A549 (cell line): ENCODE measurements around the gene USP9X. TPM values are rescaled to one million over a fixed set of nuclear protein-coding genes. Genes with fewer than 3 reads are reported as not detected.

ENCODE experiments used
- ATAC-seq, 2 experiments: fragments of 200-7000 bp in 1 of 2; fragments of >200 bp in 1 of 2; cut with Nextera tagmentation in 1 of 2; cut with Tn5 transposase in 1 of 2; 3 replicates each; pipeline versions ENCODE4 v1.8.0 to v1.9.1; 2018 to 2020; ENCODE audit warnings: mild to moderate bottlenecking in 1 of 2, moderate library complexity in 1 of 2
- CTCF ChIA-PET: fragments of 300-600 bp; sonication (Branson Sonifier 250); formaldehyde crosslinking; extraction: SDS; loops from one replicate; lab custom pipeline; 2021; ENCODE audit warnings: antibody characterized with exemption, inconsistent platforms; lab: Yijun Ruan, JAX
- POLR2A ChIA-PET: fragments of 350-600 bp; formaldehyde crosslinking; extraction: SDS; loops from one replicate; lab custom pipeline; 2021; ENCODE audit warnings: antibody characterized with exemption, inconsistent platforms; lab: Yijun Ruan, JAX
- DNase-seq, 2 experiments: peaks; one replicate each; pipeline versions ENCODE4 v3.0.0 to v3.0.0-alpha.2; 2011 to 2016; ENCODE audit warnings: low read depth in 1 of 2, low spot score in 1 of 2
- FAIRE-seq: peaks from 2 replicates; lab custom pipeline; 2011; peaks lifted over from hg19 to GRCh38; lab: Jason Lieb, UNC
- H3K27ac ChIP-seq, 2 experiments: fragments of >200 bp; sonication (Bioruptor Twin); formaldehyde crosslinking; 3 replicates each; pipeline ENCODE4 v1.5.1; 2016 to 2017
- H3K4me1 ChIP-seq: fragments of >200 bp; sonication (Bioruptor Twin); formaldehyde crosslinking; 3 replicates; pipeline ENCODE4 v1.6.1; 2016
- H3K4me2 ChIP-seq: fragments of >200 bp; sonication (Bioruptor Twin); formaldehyde crosslinking; 3 replicates; pipeline ENCODE4 v1.6.1; 2016
- H3K4me3 ChIP-seq: fragments of >200 bp; sonication (Bioruptor Twin); formaldehyde crosslinking; 3 replicates; pipeline ENCODE4 v1.5.1; 2016
- H3K9me3 ChIP-seq: fragments of >200 bp; sonication (Bioruptor Twin); formaldehyde crosslinking; 3 replicates; pipeline ENCODE4 v1.6.1; 2016
- ATOH8 ChIP-seq: fragments of 250-450 bp; sonication (Bioruptor Pico); IDR thresholded peaks from 2 replicates; pipeline ENCODE4 v1.5.0; 2020; ENCODE audit warnings: low read depth, mild to moderate bottlenecking, moderate library complexity
- BHLHE40 ChIP-seq: IDR thresholded peaks from 2 replicates; pipeline ENCODE4 v1.6.1; 2012; ENCODE audit warnings: low read depth, low read length, inconsistent platforms
- CBX8 ChIP-seq: fragments of 200-600 bp; sonication (generic); IDR thresholded peaks from 2 replicates; pipeline ENCODE4 v1.6.1; 2016
- CEBPB ChIP-seq, 2 experiments: fragments of >200 bp in 1 of 2; sonication (Bioruptor Twin) in 1 of 2; formaldehyde crosslinking in 1 of 2; IDR thresholded peaks; 2 replicates each; pipeline ENCODE4 v1.6.1; 2012 to 2016
- CHD4 ChIP-seq: fragments of 200-600 bp; sonication (generic); IDR thresholded peaks from 2 replicates; pipeline ENCODE4 v1.6.1; 2016; ENCODE audit warnings: antibody characterized with exemption, mild to moderate bottlenecking, borderline replicate concordance
- E2F6 ChIP-seq: IDR thresholded peaks from 2 replicates; pipeline ENCODE4 v1.6.1; 2012; ENCODE audit warnings: low read depth, borderline replicate concordance
- FOSB ChIP-seq: fragments of 250-450 bp; sonication (Bioruptor Pico); IDR thresholded peaks from 2 replicates; pipeline ENCODE4 v1.5.0; 2020; ENCODE audit warnings: mild to moderate bottlenecking, moderate library complexity
- HEYL ChIP-seq: fragments of 250-450 bp; sonication (Bioruptor Pico); IDR thresholded peaks from 2 replicates; pipeline ENCODE4 v1.8.0; 2021; ENCODE audit warnings: mild to moderate bottlenecking, moderate library complexity
- HMGXB4 ChIP-seq: fragments of 250-450 bp; sonication (Bioruptor Pico); IDR thresholded peaks from 2 replicates; pipeline ENCODE4 v1.5.0; 2021; ENCODE audit warnings: mild to moderate bottlenecking, moderate library complexity, borderline replicate concordance
- KDM1A ChIP-seq: fragments of 200-600 bp; sonication (generic); IDR thresholded peaks from 2 replicates; pipeline ENCODE4 v1.6.1; 2016; ENCODE audit warnings: low read depth, mild to moderate bottlenecking
- NPAS2 ChIP-seq: fragments of 250-450 bp; sonication (Bioruptor Pico); IDR thresholded peaks from 2 replicates; pipeline ENCODE4 v1.8.0; 2022; ENCODE audit warnings: mild to moderate bottlenecking, moderate library complexity, borderline replicate concordance
- PBX3 ChIP-seq: IDR thresholded peaks from 2 replicates; pipeline ENCODE4 v1.6.1; 2012
- SREBF2 ChIP-seq: fragments of 450-650 bp; IDR thresholded peaks from 2 replicates; pipeline ENCODE4 v1.6.1; 2014; ENCODE audit warnings: mild to moderate bottlenecking, moderate library complexity
- USF2 ChIP-seq: fragments of 450-650 bp; IDR thresholded peaks from 2 replicates; pipeline ENCODE4 v1.6.1; 2014; ENCODE audit warnings: antibody characterized with exemption
- ZNF302 ChIP-seq: fragments of 250-450 bp; sonication (Bioruptor Pico); IDR thresholded peaks from 2 replicates; pipeline ENCODE4 v1.9.0; 2021; ENCODE audit warnings: inconsistent platforms, mild to moderate bottlenecking, moderate library complexity
- ZSCAN20 ChIP-seq: fragments of 250-450 bp; sonication (Bioruptor Pico); IDR thresholded peaks from 2 replicates; pipeline ENCODE4 v1.8.0; 2022; ENCODE audit warnings: mild to moderate bottlenecking, moderate library complexity
- WGBS: methylation state at CpG from one replicate; pipeline ENCODE4 v1.1.6; 2017; ENCODE audit errors: missing lambda C conversion rate; 5-methylcytosine and 5-hydroxymethylcytosine counted together
- polyA plus RNA-seq, 4 experiments: library from polyadenylated mRNA; depleted of rRNA in 3 of 4; stranded (reverse); fragments of >200 nt; fragmentation: RNase III in 1 of 4; extraction: RNeasy Plus Mini Kit Qiagen cat#74134 plus additional on column Dnase treatment in 1 of 4; gene quantifications; 2 replicates in 3 of 4; 3 replicates in 1 of 4; pipeline ENCODE4 v1.2.3, GENCODE V29; 2011 to 2017

USP9X gene
- polyA plus RNA-seq, 2 of the 4 experiments (the other 2 are of a cell fraction) = 30.7 to 70.4 TPM

GRCh38 chrX:41090568-41091238 lies 5.5 kb downstream of the USP9X start:
- TF ChIP-seq ZSCAN20 (CRISPR knock-in tag) = no peak
- TF ChIP-seq BHLHE40 = no peak
- TF ChIP-seq ZNF302 (CRISPR knock-in tag) = no peak
- no peak for TF ChIP-seq USF2
- TF ChIP-seq PBX3 = no peak
- TF ChIP-seq CHD4 = no peak
- no peak for TF ChIP-seq NPAS2
- no peak for TF ChIP-seq FOSB (CRISPR knock-in tag)
- TF ChIP-seq HEYL (CRISPR knock-in tag) = no peak
- no peak for TF ChIP-seq HMGXB4
- no peak for TF ChIP-seq ATOH8 (CRISPR knock-in tag)
- TF ChIP-seq KDM1A = no peak
- TF ChIP-seq E2F6 = no peak
- H3K4me1 ChIP-seq = peaks cover 59% of the 10 kb centered on the region
- H3K4me2 ChIP-seq = peak overlapping the region; percentile 81
- FAIRE-seq (peak; percentile 92), ATAC-seq (no peak), DNase-seq (no peak)
- ChIA-PET POLR2A (no interaction called here), CTCF (interaction anchor here (1.6 kb wide), 1 partner anchor 24 kb away, joined by 10 read pairs; no protein-coding TSS in a partner anchor)
- peak overlapping the region; percentile 28 for H3K4me3 ChIP-seq
- H3K27ac ChIP-seq = 0 out of 6 replicates have a peak overlapping the region, but pooled peaks of 1 of the 2 experiments have one; percentile 48
- 21% methylated on average over 5 of the region's 5 CpGs for WGBS
- H3K9me3 ChIP-seq = no peaks in the 10 kb centered on the region

- H3K27ac ChIP-seq = no peak overlapping the region
- no peaks in the 10 kb centered on the region for H3K9me3 ChIP-seq
- POLR2A ChIA-PET = no interaction called here
- 84% methylated on average over 6 of the region's 6 CpGs for WGBS
- H3K4me2 ChIP-seq = no peak overlapping the region
- ATAC-seq (no peak), DNase-seq (no peak), FAIRE-seq (no peak)
- H3K4me3 ChIP-seq = no peak overlapping the region
- CTCF ChIA-PET = interaction anchor here (1.0 kb wide), 1 partner anchor 22 kb away, joined by 8 read pairs; no protein-coding TSS in a partner anchor
- TF ChIP-seq CBX8 (no peak), ATOH8 (CRISPR knock-in tag) (no peak), CEBPB (IDR thresholded peaks at IDR 0.05) (peak in 1 of 2 experiments; percentile 25; a peak in 1 of 4 replicates), SREBF2 (no peak)
- peaks cover 79% of the 10 kb centered on the region for H3K4me1 ChIP-seq
Measured at GRCh38 chrX:41092776-41093175, 7.5 kb downstream of the USP9X start.
